Thoracic aorta (tissue), 2 donors: Measurements from ENCODE around the gene RAD17. TPM values are rescaled to one million over a fixed set of nuclear protein-coding genes. Genes with fewer than 3 reads are reported as not detected.

Source experiments
- ATAC-seq: fragments of 150-250 bp; one replicate; pipeline ENCODE4 v1.8.0; 2017; ENCODE audit warnings: low read depth; ENCODE audit not compliant: insufficient number of reproducible peaks, low FRiP score
- DNase-seq: peaks from one replicate; pipeline ENCODE4 v3.0.0-alpha.2; 2020; ENCODE audit warnings: low spot score
- H3K27ac ChIP-seq, 2 donors: fragments of 200-600 bp; sonication (generic); 1 replicate in 1 of 2; 2 replicates in 1 of 2; pipeline ENCODE4 v1.5.1; 2016; ENCODE audit warnings: mild to moderate bottlenecking in 2 of 2, moderate library complexity in 2 of 2
- H3K27me3 ChIP-seq: fragments of 200-600 bp; sonication (generic); replicated peaks from 2 replicates; pipeline ENCODE4 v1.6.0; 2016; ENCODE audit warnings: mild to moderate bottlenecking; ENCODE audit not compliant: insufficient read depth
- H3K36me3 ChIP-seq: fragments of 200-600 bp; sonication (generic); one replicate; pipeline ENCODE4 v1.5.1; 2016
- H3K4me1 ChIP-seq, 2 donors: fragments of 200-600 bp; sonication (generic); 1 replicate in 1 of 2; 2 replicates in 1 of 2; pipeline versions ENCODE4 v1.5.1 to v1.6.0; 2016; ENCODE audit warnings: low read depth in 2 of 2, mild to moderate bottlenecking in 1 of 2; ENCODE audit not compliant: control insufficient read depth in 1 of 2
- H3K4me3 ChIP-seq: fragments of 200-600 bp; sonication (generic); 2 replicates; pipeline ENCODE4 v1.5.1; 2016; ENCODE audit warnings: mild to moderate bottlenecking
- H3K9me3 ChIP-seq: fragments of 200-600 bp; sonication (generic); 2 replicates; pipeline ENCODE4 v1.5.1; 2016
- CTCF ChIP-seq: fragments of 200-600 bp; sonication (generic); IDR thresholded peaks from one replicate; pipeline ENCODE4 v1.5.1; 2019; ENCODE audit warnings: antibody characterized with exemption
- total RNA-seq, 2 donors: library from RNA; depleted of rRNA; stranded (reverse); fragments of >200 nt; gene quantifications; one replicate each; pipeline versions ENCODE4 v1.1.0 to v1.2.3, GENCODE V29; 2016

RAD17 gene
- total RNA-seq, 2 donors from 2014 or later: 19.4 to 23.9 TPM

- Histone ChIP-seq H3K27ac (no peak overlapping the region), H3K4me1 (no peaks in the 10 kb centered on the region), H3K9me3 (no peaks in the 10 kb centered on the region), H3K4me3 (no peak overlapping the region), H3K36me3 (peaks cover 18% of the 10 kb centered on the region), H3K27me3 (no peaks in the 10 kb centered on the region)
- no peak for TF ChIP-seq CTCF
- no peak for ATAC-seq
- no peak for DNase-seq
Observed at GRCh38 chr5:69359699-69360098, 9.9 kb upstream of the RAD17 start.

DNA sequence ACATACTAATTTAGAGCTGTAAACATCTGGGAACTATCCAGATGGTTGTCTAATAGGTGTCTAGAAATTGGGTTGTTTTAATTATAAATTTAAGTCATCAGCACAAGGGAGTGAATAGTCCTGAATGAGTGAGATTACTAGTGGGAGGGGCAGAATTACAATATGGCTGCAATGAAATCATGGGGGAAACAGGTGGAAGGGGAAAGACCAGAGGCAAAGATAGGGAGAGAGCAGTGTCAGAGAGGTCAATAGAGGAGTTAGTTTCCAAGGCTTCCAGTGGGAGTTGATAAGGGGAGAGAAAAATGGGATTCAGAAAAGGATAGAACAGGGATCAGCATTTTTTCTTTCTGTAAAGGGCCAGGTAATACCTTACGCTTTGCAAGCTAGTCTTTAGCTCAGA is 9.2 kb upstream of the RAD17 start:
- peaks cover 11% of the 10 kb centered on the region for H3K36me3 ChIP-seq

DNA sequence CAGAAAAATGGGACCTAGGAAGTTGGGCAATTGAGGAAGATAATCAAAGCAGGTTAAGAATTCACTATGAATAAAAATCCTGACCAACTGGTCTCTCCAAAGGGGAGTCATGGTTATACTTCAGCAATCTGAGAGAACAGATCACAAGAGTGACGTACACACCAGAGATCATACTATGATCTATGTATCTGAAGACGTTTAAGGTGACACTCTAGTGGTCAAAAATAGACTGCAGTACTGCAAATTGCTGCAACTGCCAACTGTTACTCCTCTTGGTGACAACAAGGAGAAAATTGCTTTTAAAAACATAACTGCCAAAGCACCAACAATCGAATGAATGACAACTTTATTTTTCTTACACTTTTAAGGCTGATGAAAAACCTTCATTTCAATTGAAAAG is 5.2 kb upstream of the RAD17 start:
- Histone ChIP-seq H3K4me1 (peaks cover 11 to 12% of the 10 kb centered on the region in 2 donors), H3K27me3 (no peaks in the 10 kb centered on the region), H3K27ac (no peak overlapping the region), H3K4me3 (no peak overlapping the region), H3K36me3 (peaks cover 11% of the 10 kb centered on the region), H3K9me3 (no peaks in the 10 kb centered on the region)
- peak; percentile 24 for TF ChIP-seq CTCF
- no peak for ATAC-seq
- no peak for DNase-seq

More for the DNA sequence above, 9.2 kb upstream of the RAD17 start:
- no peaks in the 10 kb centered on the region for H3K4me1 ChIP-seq
- DNase-seq (no peak), ATAC-seq (no peak)
- no peak overlapping the region for H3K27ac ChIP-seq
- no peaks in the 10 kb centered on the region for H3K9me3 ChIP-seq
- H3K27me3 ChIP-seq: no peaks in the 10 kb centered on the region
- TF ChIP-seq CTCF: no peak
- no peak overlapping the region for H3K4me3 ChIP-seq

DNA sequence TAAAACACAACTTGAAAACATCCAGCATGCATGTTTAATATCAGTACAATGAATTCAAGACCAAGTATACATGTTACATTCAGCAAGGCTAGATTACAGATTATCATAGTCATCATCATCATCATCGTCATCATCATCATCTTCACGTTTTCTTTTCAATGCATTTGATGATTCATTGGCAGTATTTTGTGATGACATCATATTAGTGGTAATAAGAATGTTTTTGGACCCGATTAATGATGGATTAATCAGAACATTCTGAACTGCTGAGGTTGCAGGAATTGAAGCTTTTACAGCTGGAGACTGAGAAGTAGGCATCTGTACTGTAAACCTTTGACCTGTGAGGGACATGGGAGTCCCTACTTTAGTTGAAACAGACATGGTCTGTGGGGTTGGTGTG is 4.8 kb upstream of the RAD17 start:
- no peaks in the 10 kb centered on the region for H3K9me3 ChIP-seq
- no peak overlapping the region for H3K27ac ChIP-seq
- no peak for ATAC-seq
- H3K27me3 ChIP-seq: no peaks in the 10 kb centered on the region
- no peak for TF ChIP-seq CTCF
- DNase-seq: no peak
- peaks cover 11% of the 10 kb centered on the region for H3K36me3 ChIP-seq
- peaks cover 11 to 12% of the 10 kb centered on the region in 2 donors for H3K4me1 ChIP-seq
- H3K4me3 ChIP-seq: no peak overlapping the region

DNA sequence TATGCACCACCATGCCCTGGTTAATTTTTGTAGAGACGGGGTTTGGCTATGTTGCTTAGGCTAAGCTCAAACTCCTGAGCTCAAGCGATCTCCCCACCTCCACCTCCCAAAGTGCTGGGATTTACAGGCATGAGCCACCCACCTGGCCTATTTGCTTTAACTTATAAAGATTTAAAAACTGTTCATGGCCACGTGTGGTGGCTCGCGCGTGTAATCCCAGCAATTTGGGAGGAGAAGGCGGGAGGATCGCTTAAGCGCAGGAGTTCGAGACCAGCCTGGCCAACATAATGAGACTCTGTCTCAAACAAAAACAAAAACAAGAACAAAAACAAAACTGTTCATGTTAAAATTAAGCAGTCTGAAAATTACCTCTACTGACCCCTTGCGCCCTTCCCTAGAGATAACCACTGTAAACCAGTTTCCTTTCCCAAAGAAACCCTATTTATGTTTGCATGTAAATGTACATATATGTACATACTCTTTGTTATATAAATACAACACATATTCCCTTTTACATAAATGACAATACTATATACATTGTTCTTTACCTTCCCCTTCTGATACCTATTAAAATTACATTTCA is 1.8 kb upstream of the RAD17 start:
- H3K27ac ChIP-seq: no peak overlapping the region
- no peak for TF ChIP-seq CTCF
- H3K9me3 ChIP-seq: no peaks in the 10 kb centered on the region
- H3K4me1 ChIP-seq: peaks cover 19 to 24% of the 10 kb centered on the region in 2 donors
- DNase-seq (no peak), ATAC-seq (no peak)
- peaks cover 7% of the 10 kb centered on the region for H3K36me3 ChIP-seq
- no peaks in the 10 kb centered on the region for H3K27me3 ChIP-seq
- peak overlapping the region; percentile 94 for H3K4me3 ChIP-seq
